Activated T-helper 1 cell treated with anti-CD3 and anti-CD28 coated beads, Interleukin-2, amount 50 U/mL, for 16 hours (primary cell): ENCODE results near the gene NEUROD6.

Experiments used
- DNase-seq, 2 donors: peaks; one replicate each; pipeline ENCODE4 v3.0.0-alpha.2; 2020; ENCODE audit warnings: low read depth in 1 of 2, low spot score in 1 of 2

The NEUROD6 gene

DNA sequence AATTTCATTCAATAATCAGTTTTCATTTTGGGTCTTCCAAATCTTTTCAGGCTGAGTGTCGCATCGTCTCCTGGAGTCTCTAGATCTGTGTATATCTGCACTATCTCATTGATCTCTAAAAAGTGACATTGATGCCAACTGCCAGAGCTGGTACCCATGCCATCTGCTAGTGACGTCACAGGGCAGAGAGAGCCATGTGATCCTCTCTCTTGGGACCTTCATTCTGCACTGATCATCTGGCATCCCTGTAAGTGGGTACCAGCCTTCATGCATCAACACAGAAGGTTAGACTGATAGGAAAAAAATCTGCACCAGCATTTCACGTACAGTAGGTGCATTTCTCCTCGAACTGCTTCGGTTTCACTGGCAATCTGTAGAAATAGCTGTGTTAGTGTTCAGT lies at the start of gene NEUROD6:
Gene NEUROD6, minus strand, starts transcription at position 124 of the 400 bp plus-strand sequence. CDS start 1,458 bp downstream, outside the sequence.
- DNase-seq, result no peak

DNA sequence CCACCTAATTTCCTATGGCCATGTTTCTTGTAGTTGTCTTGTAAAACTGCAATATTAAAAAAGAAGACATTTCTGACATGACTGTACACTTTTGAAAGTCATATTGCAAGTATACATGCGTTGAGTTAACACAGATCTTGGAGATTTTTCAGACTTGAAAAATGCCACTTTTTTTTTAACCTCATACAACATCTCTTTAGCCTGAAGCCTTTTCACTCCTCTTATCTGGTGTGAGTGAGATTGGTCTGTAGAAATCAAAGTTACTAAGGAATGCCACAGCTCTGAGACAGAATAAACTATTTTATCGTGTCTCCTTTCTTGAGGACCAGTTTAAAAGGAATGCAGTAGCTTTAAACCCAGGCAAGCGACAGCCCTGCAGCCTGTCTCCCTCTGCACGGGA lies 43.9 kb upstream of the NEUROD6 start:
- no peak for DNase-seq

DNA sequence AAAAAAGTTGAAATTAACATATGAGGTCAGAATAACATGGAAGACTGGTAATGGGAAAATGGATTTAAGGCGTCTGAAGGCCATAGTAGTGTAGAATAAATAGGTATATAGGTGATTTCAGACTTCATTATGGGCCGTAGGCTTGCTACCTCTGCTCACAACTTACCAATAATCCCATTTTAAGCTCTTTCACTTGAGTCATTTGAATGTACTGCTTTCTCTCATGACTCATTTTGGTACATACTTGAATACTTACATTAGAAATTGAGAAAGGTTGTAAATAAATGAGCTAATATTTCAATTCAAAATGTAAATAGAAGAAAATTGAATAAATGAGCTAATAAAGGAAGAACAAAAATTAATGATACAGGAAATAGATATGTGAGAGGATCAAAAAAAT lies 42.2 kb upstream of the NEUROD6 start:
- DNase-seq, result no peak

DNA sequence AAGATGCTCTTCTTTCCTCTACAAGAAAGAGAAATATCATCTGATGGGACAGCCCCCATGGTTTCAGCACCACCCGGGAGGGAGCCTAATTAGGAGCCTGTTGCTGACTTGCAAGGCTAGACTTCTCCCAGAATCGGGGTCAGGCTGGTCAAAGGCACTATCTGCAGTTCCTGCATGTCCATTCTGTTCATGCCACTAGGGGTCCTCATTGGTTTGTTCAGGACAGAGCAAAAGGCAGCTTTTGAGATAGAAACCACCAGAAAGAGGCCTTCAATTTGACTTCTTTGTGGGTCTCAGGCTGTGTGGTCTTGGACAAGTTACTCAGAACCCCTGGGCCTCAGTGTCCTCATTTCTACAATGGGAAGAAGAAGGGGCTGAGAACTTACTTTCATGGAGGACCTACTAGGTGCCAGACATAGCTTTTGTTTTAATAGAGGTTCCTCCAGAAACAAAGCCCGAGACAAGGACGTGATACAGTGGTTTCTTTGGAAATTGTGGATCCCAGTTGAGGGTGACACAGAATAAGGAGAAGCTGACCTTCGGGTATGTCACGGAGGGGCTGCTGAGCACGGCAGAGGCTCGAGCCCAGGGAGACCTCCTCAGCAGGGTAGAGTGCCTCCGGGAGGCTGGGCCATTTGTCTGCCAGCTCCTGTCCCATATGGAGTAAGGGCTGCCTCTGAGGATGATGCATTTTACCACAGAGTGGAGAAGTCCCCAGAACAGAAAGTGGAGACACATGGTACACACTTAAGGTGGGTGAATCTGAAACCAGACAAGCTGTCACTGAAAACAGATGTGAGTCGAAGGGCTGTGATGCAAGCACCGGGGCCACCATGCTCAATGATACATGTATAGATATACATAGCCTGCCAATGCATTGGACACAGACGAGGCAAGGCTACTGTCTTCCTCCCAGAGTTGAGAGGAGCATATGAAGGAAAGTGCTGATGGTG lies 33.1 kb upstream of the NEUROD6 start:
- DNase-seq, result no peak

DNA sequence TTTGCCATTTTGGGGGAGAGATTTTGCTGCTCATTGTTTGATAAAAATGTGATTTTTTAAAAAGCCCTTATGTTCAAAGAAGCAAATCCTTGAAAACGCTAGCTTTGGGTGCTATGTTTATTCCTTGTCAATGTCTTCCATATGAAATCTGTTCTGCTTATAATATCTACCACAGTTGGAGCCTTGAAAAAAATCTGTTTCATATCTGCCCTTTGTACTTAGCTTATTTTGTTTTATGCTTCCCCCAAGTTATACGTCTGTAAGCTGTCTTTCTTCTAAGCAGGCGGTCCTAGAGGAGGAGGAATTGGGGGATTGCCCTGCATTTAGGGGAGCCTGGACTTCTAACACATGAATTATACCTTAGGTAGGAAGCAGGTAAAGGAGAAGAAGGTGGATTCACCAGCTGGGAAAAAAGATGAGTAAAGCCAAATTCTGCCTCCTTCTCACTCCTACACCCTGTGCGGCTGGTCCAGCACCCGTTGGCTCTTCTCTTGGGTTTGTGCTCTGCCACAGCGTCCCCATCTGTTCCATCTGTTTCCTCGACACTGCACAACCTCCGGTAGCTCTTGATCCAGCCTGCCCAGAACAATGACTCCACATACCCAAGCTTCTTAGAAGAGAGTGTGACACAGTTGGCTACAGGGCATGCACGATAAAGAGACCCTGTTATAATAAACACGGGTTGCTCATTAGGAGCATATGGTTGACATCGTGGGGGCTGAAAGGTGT lies 31.9 kb upstream of the NEUROD6 start:
- DNase-seq, result no peak

DNA sequence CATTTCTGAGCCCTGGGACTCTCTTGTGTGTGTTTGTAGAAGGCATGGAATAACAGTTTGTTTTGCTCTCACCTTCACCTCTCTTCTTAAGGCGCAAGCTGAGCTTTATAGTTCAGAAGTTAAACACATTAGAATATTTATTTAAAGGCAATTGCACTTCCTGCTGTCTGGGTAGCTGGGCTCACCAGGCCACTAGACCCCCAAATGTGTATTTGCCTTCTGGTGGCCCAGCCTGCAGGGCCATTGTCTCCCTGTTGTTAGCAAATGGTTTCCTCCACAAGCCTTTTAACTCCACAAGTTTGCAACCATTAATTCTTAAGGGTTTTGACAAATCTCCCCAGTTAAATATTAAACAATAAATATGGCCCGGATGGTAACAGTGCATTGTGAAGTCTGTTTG lies 31.1 kb upstream of the NEUROD6 start:
- DNase-seq, result no peak

DNA sequence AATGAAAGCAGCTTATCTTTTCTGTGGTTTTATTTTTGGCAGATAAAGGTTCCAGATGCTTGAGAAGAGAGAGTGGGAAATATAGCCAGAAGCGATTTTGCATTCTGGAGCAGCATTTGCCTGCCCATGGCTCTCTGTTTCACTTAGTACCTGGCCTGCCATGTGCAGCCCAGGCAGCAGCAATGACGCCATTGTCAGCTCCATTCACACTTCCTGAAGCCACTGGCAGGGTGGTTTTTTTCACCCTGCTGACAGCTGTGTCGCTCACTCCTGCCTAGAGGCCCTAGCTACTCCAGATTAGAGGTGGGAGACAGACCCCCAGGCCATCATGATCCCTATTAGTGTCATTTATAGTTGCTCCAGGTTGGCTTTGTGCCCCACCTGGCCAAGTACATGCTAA lies 30.1 kb upstream of the NEUROD6 start:
- DNase-seq, result no peak

DNA sequence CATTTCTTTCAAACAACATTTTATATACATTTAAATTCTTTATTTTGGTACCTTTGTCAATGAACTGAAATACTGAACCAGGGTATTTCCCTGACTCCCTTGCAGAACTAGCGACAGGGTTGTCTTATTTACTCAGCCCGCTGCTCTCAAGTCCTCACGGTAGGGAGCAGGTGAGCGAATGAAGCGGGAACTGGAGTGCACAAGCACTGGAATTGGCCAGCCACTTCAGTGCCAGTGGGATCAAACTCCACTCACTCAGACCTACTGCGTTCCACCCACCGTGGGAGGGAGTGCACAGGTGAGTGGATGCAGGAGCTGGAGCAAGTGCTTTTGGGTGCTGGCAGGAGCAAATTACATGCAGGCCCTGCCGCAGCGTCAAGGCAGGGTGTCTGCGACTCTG lies 28.1 kb upstream of the NEUROD6 start:
- DNase-seq, result no peak

DNA sequence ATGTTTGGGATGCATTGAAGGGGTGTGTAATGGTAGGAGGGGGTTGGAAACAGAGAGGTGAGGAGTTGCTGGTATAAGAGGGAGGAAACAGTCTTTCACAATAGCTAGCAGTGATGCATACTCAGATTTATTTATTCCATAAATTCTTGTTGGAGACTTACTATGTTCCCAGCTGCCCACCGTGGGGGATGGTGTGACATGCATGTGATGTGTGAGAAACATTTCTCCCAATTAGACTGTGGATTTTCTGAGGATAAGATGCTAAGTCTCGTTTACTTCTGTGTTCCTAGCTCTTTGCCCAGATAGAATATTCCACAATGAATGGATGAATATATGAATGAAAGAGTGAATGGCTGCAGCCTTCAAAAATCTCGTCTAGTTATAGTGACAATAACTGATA lies 23.0 kb upstream of the NEUROD6 start:
- no peak for DNase-seq

DNA sequence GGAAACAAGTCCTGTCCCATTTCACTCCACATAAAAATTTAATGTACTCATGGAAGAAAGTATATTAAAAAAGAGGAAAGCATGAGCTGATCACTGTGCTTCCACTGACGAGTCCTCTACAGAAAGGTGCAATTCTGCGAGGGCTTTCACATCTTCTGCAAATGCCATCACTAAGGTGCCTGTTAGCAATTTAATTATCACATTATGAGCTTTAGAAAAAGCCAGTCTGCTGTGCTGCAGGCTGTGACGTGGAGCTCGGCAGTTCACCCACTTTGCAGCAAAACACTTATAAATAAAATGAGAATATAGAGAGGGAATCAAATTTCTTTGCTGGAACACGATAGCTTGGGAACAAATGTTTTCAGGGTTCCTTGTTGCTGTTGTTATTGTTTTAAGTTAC lies 22.5 kb upstream of the NEUROD6 start:
- no peak for DNase-seq

DNA sequence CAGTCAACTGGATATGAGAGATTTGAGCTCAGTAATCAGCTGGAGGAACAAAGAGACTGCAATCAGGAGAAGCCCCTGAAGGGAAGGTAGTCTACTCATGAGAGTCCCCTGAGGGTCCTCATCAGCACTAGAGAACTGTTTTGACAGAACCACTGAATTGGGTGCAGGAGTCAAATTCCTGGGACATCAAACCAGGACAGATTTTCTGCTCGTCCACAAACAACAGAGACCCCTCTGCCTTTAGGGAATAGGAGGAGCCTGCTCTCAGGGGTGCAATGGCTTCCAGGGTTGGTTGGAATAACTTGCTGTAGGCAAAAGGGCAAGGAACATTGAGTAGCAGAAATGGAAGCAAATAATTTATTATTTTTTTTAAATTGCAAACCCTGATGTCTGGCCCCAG lies 21.9 kb upstream of the NEUROD6 start:
- no peak for DNase-seq

DNA sequence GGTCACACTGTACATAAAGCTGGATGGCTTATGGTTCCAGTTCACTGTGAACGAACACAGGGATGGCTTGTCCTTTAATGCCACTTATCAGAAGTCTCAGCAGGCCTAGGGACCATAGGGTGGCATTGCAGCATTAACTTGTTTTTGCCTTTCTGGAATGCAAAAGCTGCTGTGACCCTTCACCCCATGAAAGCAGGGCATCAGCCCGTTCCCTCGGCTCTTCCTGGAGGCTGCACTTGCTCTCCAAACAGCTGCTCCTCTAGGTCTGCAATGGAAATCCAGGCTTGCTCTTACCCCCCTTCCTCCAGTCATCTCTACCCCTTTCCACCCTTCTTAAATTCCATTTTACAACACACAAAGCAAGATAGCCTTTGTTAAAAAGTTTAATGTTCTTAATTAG lies 17.9 kb upstream of the NEUROD6 start:
- no peak for DNase-seq

DNA sequence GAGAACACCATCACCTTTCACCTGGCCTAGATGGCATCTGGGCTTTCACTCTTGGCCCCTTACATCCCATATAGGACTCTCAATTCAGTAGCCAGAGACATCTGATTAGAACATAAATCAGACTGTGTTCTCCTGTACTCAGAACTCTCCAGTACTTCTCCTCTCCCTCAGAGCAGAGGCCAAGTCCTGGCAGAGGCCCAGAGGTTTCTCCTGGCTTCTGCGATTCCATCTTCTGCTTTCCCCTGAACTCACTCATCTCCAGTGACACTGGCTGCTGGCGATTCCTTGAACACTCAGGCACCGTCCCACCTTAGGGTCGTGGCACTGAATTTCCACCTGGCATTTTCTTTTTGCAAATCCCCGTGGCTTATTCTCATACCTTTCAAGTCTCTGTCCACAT lies 4.9 kb upstream of the NEUROD6 start:
- no peak for DNase-seq

DNA sequence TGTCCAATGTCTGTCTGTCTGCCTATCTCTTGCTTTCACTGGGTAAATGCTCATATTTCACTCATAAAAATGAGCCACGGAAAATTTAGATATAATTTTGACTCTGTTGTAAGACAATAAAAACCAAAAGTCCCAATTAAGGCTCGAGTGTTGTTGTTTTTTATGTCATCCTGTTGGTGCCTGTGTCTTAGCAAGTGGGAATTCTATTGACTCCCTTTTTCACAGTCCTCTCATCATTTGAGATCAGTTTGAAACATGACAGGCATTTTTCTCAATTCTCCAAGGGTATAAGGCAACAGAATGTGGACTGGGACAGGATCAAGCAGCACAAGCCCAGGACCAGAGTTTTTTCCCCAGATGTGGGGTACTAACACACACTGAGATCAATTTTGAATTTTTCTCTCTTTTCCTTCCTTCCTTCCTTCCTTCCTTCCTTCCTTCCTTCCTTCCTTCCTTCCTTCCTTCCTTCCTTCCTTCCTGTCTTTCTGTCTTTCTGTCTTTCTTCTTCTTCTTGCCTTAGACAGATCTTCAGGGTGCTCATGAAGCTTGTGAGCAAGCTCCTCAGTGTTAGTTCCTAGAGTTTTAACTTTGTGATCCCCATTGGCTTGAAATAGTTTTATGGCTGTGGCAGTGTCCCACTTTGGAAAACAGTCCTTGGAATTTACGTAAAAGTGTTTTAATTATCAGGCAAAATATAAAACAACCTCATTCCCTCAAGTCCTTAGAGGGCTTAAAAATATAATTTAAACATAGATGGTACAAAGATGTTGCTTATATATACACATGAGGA lies 3.2 kb upstream of the NEUROD6 start:
- no peak for DNase-seq

DNA sequence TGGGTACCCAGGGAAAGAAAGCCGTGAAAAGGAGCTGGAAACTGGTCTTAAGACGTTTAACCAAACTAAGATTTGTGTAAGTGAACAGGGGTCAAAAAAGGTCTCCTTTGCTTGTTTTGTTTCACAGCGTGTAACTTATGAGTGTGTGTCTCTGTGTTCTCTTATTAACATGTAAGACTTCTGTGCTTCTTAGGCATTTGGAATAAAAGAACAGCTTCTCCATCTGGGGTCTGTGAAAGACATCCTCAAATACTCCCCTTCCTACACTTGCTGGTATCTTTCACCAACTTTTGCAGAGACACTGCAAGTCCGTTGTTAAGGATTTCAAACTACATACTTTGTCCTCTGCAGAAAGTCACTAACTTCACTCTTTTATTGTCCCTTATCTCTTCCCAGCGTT lies 615 bp upstream of the NEUROD6 start:
- no peak for DNase-seq

DNA sequence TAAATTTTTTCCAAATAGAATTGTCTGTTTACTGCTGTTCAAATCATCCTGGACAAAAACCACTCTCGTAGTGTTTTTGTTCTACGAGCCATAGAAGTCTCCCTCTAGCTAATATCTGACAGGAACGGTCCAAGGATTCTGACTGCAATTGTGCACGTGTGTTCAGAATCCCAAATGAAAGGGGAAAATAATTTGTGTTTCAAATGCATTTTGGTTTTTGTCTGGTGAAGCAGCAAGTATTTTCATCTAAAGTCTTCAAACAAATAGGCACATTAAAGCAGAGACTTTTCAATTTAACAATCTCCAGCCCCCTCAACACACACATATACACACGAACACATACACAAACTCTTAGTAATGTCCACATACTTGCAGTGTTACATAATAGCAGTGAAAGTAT lies 475 bp downstream of the NEUROD6 start:
- no peak for DNase-seq

DNA sequence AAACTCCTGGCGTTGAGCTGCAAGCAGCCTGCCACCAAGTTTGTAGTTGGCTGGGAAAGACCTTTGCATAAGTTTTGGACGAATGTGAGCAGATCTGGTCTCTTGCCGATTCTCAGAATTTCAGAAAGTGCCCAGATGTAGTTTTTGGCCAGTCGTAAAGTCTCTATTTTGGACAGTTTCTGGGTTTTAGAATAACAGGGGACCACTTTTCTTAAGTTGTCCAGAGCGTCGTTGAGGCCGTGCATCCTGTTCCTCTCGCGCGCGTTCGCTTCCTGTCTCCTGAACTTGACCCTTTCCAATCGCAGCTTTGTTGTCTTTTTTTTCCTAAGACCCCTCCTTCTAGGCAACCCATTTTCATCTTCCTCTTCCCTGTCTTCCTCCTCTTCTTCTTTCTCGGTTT lies 1.8 kb downstream of the NEUROD6 start:
- DNase-seq, result no peak

DNA sequence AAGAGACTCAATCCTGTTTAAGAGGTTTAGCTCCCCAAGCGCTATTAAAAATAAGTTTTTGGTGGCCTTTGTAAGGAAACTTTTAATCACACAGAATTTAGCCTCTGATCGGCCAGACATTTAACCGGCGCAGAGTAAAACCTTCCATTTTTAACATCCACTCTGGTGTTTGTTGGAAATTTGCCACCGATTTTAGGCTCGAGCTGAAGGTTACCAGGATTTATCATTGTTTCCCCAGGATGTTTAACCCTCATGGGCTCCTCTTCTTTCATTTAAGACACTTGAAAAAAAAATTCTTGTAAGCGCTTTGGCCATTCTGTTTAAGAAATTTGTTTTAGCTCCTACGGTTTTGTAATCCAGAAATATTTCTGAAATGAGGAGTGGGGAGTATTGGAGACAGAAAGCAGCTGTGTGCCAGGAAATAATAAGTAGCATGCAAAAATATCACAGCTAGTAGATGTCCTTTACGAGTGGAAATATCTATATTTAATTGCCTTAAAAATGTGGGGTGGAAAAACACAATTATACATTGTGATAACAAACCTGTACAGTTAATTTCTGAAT lies 3.4 kb downstream of the NEUROD6 start:
- DNase-seq, result no peak

DNA sequence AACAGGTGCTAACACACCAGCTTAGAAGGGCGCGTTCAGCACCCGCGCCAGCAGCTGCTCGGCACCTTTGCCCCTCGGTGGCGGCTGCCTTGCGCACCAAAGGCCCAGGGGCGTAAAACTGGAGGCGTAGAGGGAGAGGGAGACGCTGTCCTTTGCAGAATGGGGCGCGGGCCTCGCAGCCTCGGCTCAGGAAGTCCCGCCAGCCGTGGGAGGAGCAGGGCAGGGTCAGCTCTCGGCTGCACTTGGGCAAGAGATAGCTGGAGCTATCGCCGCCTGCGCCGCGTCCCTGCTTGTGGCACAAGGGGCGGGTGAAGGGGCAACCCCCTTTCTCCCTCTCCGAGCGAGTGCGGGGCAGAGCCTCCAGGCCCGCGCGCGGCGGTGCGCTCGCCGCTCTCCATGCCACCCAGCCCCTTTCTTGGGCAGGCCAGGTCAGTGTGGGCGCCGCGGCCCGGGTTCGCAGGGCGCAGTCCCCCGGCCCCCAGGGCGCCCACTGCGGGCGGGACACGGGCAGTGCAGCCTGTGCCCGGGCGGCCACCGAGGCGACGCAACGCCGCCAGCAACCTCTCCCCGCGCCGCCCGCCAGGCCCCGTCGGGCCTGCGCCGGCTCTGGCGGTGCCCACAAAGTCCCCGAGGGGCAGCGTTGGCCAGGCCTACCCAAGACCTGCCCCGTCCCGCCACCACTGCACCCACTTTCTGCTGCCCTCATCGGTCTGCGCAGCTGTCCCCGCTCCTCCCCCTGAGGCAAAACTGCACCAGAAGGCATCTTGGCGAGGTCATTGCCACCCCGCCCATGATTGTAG lies 4.1 kb downstream of the NEUROD6 start:
- DNase-seq, result no peak

DNA sequence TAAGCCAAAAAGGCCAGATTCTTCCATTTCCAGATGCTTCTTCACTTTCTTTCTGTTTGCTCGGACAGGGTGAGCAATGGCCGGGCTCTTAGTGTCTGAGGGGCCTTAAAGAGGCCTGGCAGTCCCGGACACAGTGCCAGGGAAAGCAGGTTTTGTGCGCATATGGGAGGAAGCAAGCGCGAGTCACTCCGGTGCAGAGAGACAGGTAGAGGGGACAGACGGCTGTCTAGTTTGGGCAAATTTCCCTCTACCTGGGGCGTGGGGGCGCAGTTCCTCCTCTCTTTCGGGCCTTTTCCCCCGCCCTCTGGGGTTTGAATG lies 4.7 kb downstream of the NEUROD6 start:
- no peak for DNase-seq
